Sigmoid colon (tissue), 4 donors: Measurements from ENCODE around the gene TERB1.
A peak's percentile ranks its signal among the peaks of the same experiment; 100 is the strongest.

Experiments used
- CTCF ChIP-seq, 4 experiments: fragments of 450-650 bp in 3 of 4; fragments of 200-600 bp in 1 of 4; IDR thresholded peaks; one replicate each; pipeline ENCODE4 v1.5.1; 2016 to 2019; ENCODE audit warnings: antibody characterized with exemption in 4 of 4, mild to moderate bottlenecking in 3 of 4, moderate library complexity in 2 of 4
- POLR2A ChIP-seq, 2 donors: fragments of 450-650 bp; IDR thresholded peaks; one replicate each; pipeline ENCODE4 v1.6.1; 2016; ENCODE audit warnings: antibody characterized with exemption in 2 of 2, mild to moderate bottlenecking in 2 of 2, moderate library complexity in 2 of 2
- POLR2AphosphoS5 ChIP-seq, 4 donors: sonication (generic); formaldehyde crosslinking; IDR thresholded peaks; one replicate each; pipeline ENCODE4 v1.6.1; 2017; ENCODE audit warnings: antibody characterized with exemption in 4 of 4

- TF ChIP-seq POLR2AphosphoS5 (IDR thresholded peaks at IDR 0.05) (peak; percentile 22 to 72 (median 67)), CTCF (IDR thresholded peaks at IDR 0.05) (no peak), POLR2A (IDR thresholded peaks at IDR 0.05) (no peak)
These were observed 60.0 kb downstream of the TERB1 start for GRCh38 chr16:66741169-66741900.
